Karpas-422 (cell line): Measurements from ENCODE around the gene GRIA4. TPM values are rescaled to one million over a fixed set of nuclear protein-coding genes. Genes with fewer than 3 reads are reported as not detected.
A peak's percentile ranks its signal among the peaks of the same experiment; 100 is the strongest.

ENCODE experiments used
- DNase-seq: peaks from one replicate; pipeline ENCODE4 v3.0.0-alpha.2; 2015
- H2AFZ ChIP-seq: fragments of 200-600 bp; sonication (generic); 2 replicates; pipeline ENCODE4 v1.6.1; 2014; ENCODE audit warnings: antibody characterized with exemption, low read length, mixed read lengths
- H3K27ac ChIP-seq: fragments of 200-600 bp; sonication (generic); 2 replicates; pipeline ENCODE4 v1.5.1; 2014; ENCODE audit warnings: mild to moderate bottlenecking, low read length, moderate library complexity
- H3K27me3 ChIP-seq: fragments of 200-600 bp; sonication (generic); 2 replicates; pipeline ENCODE4 v1.6.1; 2014; ENCODE audit warnings: low read length, mixed read lengths
- H3K36me3 ChIP-seq: fragments of 200-600 bp; sonication (generic); 2 replicates; pipeline ENCODE4 v1.6.1; 2014; ENCODE audit warnings: low read length, mixed read lengths; ENCODE audit not compliant: insufficient read depth
- H3K4me1 ChIP-seq: fragments of 200-600 bp; sonication (generic); 2 replicates; pipeline ENCODE4 v1.6.1; 2014; ENCODE audit warnings: mild to moderate bottlenecking, low read length, mixed read lengths
- H3K4me2 ChIP-seq: fragments of 200-600 bp; sonication (generic); 2 replicates; pipeline ENCODE4 v1.6.1; 2014; ENCODE audit warnings: low read length, low read depth, mild to moderate bottlenecking; ENCODE audit not compliant: poor library complexity, severe bottlenecking
- H3K4me3 ChIP-seq: fragments of 200-600 bp; sonication (generic); 2 replicates; pipeline ENCODE4 v1.5.1; 2014; ENCODE audit warnings: mild to moderate bottlenecking, antibody characterized with exemption, low read length, mixed read lengths
- H3K79me2 ChIP-seq: fragments of 200-600 bp; sonication (generic); 2 replicates; pipeline ENCODE4 v1.6.1; 2014; ENCODE audit warnings: mild to moderate bottlenecking, low read length, mixed read lengths
- H3K9ac ChIP-seq: fragments of 200-600 bp; sonication (generic); 2 replicates; pipeline ENCODE4 v1.6.0; 2014; ENCODE audit warnings: low read length
- H3K9me2 ChIP-seq: fragments of 200-600 bp; sonication (generic), shearing (Covaris generic); replicated peaks from 2 replicates; pipeline ENCODE4 v1.6.0; 2014; ENCODE audit warnings: mild to moderate bottlenecking, low read length, moderate library complexity; ENCODE audit not compliant: insufficient read depth
- H3K9me3 ChIP-seq: fragments of 300-700, 200-600 bp; sonication (generic); 2 replicates; pipeline ENCODE4 v1.6.1; 2014; ENCODE audit warnings: low read length, mixed read lengths
- H4K20me1 ChIP-seq: fragments of 200-600 bp; sonication (generic); 2 replicates; pipeline ENCODE4 v1.6.1; 2014; ENCODE audit warnings: mild to moderate bottlenecking, antibody characterized with exemption, low read length, low read depth; ENCODE audit not compliant: insufficient read depth
- total RNA-seq: library from RNA; depleted of rRNA; stranded (reverse); fragments of >200 nt; shearing (Covaris generic); gene quantifications from 2 replicates; pipeline ENCODE4 v1.2.3, GENCODE V29; 2014; ENCODE audit warnings: low replicate concordance

Gene GRIA4
- total RNA-seq, 1 experiment from 2014 or later: 0.19 TPM

DNA sequence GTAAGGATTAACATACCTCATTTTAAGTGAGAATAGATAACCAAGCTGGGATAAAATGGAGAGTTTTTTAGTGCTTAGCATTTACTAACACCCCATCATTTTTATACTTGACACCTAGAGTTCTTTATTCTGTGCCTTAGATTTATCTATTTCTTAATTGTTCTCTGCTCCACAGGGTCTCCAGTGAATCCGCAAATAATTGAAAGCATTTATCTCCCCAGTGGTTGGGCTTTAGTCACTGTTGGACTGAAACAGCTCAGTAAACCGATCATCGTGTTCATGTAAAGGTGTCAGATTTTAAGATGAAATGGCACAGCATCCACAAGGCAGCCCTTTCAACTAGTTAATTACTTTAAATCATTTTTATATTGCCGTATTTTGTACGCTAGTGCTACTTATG, 17.8 kb upstream of the GRIA4 start:
- no peak overlapping the region for H2AFZ ChIP-seq

DNA sequence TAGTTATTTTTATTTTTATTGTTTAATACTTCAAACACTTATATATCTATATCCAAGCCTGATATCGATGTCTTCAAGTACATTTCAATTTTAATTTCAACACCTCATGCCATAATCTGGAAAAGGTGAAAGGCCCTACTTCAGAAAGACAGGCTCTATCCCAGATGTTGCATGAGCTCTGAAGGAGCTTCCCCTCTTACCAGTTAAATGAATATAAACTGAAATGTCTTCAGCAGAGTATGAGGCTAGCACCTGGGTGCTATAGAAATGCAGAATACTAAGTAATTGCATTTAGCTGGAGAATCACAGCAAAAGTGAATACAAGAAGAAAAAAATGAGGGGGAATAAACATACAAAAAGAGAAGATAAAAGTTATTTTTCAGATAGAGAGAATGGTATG, 11.5 kb upstream of the GRIA4 start:
- Histone ChIP-seq H3K4me3 (no peak overlapping the region), H2AFZ (no peak overlapping the region), H3K9me3 (no peaks in the 10 kb centered on the region), H3K27me3 (no peaks in the 10 kb centered on the region), H3K9ac (no peak overlapping the region), H3K4me1 (no peaks in the 10 kb centered on the region), H4K20me1 (no peaks in the 10 kb centered on the region), H3K9me2 (no peaks in the 10 kb centered on the region), H3K36me3 (no peaks in the 10 kb centered on the region), H3K4me2 (no peak overlapping the region), H3K79me2 (no peaks in the 10 kb centered on the region), H3K27ac (no peak overlapping the region)
- no peak for DNase-seq

More for the DNA sequence above, 17.8 kb upstream of the GRIA4 start:
- Histone ChIP-seq H3K4me2 (no peak overlapping the region), H3K79me2 (no peaks in the 10 kb centered on the region), H3K27me3 (no peaks in the 10 kb centered on the region), H3K9me3 (no peaks in the 10 kb centered on the region), H3K36me3 (no peaks in the 10 kb centered on the region), H3K9ac (no peak overlapping the region), H3K27ac (no peak overlapping the region), H3K4me3 (no peak overlapping the region), H3K4me1 (no peaks in the 10 kb centered on the region), H3K9me2 (no peaks in the 10 kb centered on the region; the same call in 1 of the 2 replicates), H4K20me1 (no peaks in the 10 kb centered on the region)
- DNase-seq: no peak

DNA sequence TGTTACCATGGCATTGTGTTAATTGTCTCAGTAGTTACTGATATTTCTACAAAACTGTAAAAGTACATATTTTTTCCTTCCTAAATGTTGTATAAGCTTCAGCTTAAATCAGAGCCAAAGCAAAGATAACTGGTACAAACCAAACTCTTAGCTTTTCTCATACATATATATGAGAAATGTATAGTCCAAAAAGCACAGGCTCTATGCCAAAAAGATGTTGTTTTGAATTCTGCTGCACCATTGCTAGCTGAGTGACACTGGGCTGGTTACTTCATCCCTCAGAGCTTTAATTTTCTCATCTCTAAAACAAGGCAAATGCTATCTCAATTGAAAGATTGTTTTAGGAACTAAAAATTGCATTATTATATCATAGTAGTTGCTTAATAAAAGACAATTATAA, 6.7 kb upstream of the GRIA4 start:
- no peak overlapping the region for H3K4me3 ChIP-seq
- DNase-seq: no peak

DNA sequence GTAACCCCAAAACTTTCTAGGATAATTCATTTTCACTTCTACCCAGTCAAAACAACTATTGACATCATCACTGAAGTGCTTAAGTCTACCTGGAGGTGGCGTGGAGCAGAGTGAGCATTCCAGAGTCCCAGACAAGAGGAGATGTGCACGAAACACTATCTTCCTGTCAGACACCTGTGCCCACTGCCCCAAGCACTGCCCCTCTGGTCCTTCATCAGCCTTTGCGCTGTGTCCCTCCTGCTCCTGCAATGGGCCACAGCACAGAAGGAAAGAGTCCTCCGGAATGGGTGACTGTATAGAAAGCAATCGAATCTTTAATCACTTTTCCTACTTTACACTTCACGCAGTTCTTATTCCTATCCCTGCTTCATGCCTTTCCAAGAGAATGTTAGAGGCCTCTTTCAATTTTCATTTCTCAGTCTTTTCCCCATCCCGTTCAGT, 512 bp upstream of the GRIA4 start:
- H3K9me2 ChIP-seq: no peaks in the 10 kb centered on the region
- H2AFZ ChIP-seq: no peak overlapping the region
- no peaks in the 10 kb centered on the region for H3K79me2 ChIP-seq
- no peaks in the 10 kb centered on the region for H3K27me3 ChIP-seq
- no peaks in the 10 kb centered on the region for H3K4me1 ChIP-seq
- H4K20me1 ChIP-seq: no peaks in the 10 kb centered on the region
- no peak overlapping the region for H3K9ac ChIP-seq
- DNase-seq: peak; percentile 70
- no peak overlapping the region for H3K4me3 ChIP-seq
- H3K4me2 ChIP-seq: no peak overlapping the region
- no peaks in the 10 kb centered on the region for H3K9me3 ChIP-seq
- no peaks in the 10 kb centered on the region for H3K36me3 ChIP-seq
- no peak overlapping the region for H3K27ac ChIP-seq

More for the DNA sequence above, 6.7 kb upstream of the GRIA4 start:
- H3K4me1 ChIP-seq: no peaks in the 10 kb centered on the region
- H3K27me3 ChIP-seq: no peaks in the 10 kb centered on the region
- no peaks in the 10 kb centered on the region for H3K36me3 ChIP-seq
- no peaks in the 10 kb centered on the region for H3K9me2 ChIP-seq
- no peaks in the 10 kb centered on the region for H4K20me1 ChIP-seq
- H3K79me2 ChIP-seq: no peaks in the 10 kb centered on the region
- no peak overlapping the region for H3K27ac ChIP-seq
- no peaks in the 10 kb centered on the region for H3K9me3 ChIP-seq
- no peak overlapping the region for H3K9ac ChIP-seq
- no peak overlapping the region for H3K4me2 ChIP-seq
- H2AFZ ChIP-seq: no peak overlapping the region

DNA sequence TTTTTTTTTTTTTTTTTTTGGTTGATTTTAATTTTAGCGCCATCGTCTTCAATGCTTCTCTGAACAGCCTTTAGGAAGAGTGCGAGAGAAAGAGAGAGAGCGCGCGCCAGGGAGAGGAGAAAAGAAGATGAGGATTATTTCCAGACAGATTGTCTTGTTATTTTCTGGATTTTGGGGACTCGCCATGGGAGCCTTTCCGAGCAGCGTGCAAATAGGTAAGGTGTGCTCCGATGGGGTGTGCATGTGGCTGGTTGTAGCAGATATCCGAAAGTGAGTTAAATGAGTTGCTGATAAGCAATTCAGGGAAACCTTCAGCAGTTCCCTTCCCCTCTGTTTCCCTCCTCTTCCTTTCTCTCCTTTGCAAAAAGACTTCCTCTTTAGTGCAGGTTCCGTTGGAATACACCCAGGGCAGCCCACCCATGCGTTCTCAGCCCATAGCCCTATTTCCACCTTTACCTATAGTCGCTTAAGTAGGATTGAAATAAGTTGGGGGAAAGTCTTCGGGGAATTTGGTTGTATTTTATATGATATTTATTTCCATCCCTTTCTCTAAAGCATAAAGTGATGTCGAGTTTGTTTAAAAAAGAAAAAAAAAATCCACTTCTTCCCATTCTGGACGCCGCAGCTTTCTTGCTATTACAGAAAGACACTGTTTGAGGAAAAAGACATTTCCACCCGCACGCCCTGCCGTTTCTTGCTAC, 1.1 kb downstream of the GRIA4 start:
- Histone ChIP-seq H3K4me3 (no peak overlapping the region), H3K27ac (no peak overlapping the region), H3K4me1 (no peaks in the 10 kb centered on the region), H3K36me3 (no peaks in the 10 kb centered on the region), H3K79me2 (no peaks in the 10 kb centered on the region), H2AFZ (no peak overlapping the region), H3K4me2 (no peak overlapping the region), H3K9me2 (no peaks in the 10 kb centered on the region), H3K9me3 (no peaks in the 10 kb centered on the region), H3K9ac (no peak overlapping the region), H4K20me1 (no peaks in the 10 kb centered on the region), H3K27me3 (no peaks in the 10 kb centered on the region)
- DNase-seq: no peak

DNA sequence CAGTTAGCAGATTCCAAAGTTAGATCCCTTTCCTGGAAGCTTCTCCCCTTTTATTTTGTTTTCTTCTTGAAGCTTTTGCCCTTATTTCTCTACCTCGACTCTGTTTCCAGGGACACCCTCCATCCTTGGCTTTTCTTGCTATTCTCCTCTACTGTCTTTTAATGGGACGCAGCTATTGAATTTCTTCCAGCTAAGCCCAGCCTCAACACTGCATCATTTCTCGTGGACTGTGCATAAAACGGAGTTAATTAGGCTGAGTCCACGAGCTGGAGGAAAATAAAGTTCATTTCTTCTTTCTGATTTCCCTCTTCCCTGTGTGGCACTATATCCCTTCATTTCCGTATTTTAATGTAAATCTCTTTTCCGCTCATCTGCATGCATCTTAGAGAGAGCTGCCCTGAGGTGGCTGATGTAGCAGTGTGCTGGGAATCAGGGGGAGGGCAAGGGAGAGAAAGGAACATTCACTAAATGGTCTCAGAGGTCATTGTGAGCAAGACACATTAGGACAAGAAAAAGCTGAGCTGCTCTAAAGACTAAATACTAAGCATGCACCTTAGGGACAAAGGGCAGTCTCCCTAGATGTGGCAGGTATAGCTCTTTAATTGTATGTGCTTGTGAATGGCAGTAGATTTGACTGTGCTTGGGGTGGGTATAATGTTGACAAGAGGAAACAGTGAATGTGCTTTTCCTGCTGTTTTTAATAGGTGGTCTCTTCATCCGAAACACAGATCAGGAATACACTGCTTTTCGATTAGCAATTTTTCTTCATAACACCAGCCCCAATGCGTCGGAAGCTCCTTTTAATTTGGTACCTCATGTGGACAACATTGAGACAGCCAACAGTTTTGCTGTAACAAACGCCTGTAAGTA, 1.9 kb downstream of the GRIA4 start:
- Histone ChIP-seq H4K20me1 (no peaks in the 10 kb centered on the region), H3K4me2 (no peak overlapping the region), H3K9ac (no peak overlapping the region), H3K4me3 (no peak overlapping the region), H3K79me2 (no peaks in the 10 kb centered on the region), H3K9me3 (no peaks in the 10 kb centered on the region), H3K4me1 (no peaks in the 10 kb centered on the region), H3K27me3 (no peaks in the 10 kb centered on the region), H2AFZ (no peak overlapping the region), H3K27ac (no peak overlapping the region), H3K36me3 (no peaks in the 10 kb centered on the region), H3K9me2 (no peaks in the 10 kb centered on the region)
- no peak for DNase-seq

DNA sequence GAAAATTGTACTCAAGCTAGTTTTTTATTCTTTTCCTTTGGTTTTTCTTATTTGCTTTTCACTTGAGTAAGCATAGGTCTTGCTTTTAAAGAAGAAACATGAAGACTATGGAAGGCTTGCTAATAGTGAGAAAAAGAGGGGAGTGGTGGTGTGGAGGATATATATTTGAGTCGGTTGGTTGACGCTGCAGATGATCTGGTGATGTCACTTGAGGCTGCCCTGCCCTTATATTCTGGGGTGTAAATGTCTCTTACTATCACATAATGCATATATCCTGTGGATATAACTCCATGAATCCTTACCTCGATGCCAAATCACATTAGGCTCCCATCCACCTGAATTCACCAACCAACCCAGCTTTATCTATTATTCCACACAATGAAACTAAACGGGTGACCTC, 2.9 kb downstream of the GRIA4 start:
- no peak overlapping the region for H3K27ac ChIP-seq
- no peaks in the 10 kb centered on the region for H3K4me1 ChIP-seq
- H4K20me1 ChIP-seq: no peaks in the 10 kb centered on the region
- no peaks in the 10 kb centered on the region; the same call in 1 of the 2 replicates for H3K27me3 ChIP-seq
- H3K9ac ChIP-seq: no peak overlapping the region
- H3K9me2 ChIP-seq: no peaks in the 10 kb centered on the region
- H3K4me3 ChIP-seq: no peak overlapping the region
- DNase-seq: no peak
- H3K9me3 ChIP-seq: no peaks in the 10 kb centered on the region
- no peaks in the 10 kb centered on the region for H3K79me2 ChIP-seq
- H2AFZ ChIP-seq: no peak overlapping the region
- no peak overlapping the region for H3K4me2 ChIP-seq
- no peaks in the 10 kb centered on the region for H3K36me3 ChIP-seq

DNA sequence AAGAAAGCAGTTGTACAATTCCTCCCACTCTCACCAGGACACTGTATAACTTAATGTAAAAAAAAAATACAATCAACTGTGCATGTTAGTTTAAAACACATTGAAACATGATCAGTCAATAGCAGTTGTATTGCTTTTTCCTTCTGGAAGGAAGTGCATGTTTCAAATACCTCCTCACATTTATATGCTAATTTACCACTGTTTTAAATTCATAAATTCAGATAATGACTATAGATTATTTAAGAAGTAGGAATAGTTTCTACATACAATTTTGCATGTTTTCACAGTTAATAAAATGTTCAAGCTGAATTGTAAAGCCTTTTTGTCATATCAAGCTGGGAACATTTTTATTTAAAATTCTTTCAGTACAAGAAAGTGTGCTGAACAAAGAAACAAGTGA, 3.3 kb downstream of the GRIA4 start:
- no peak for DNase-seq
- no peaks in the 10 kb centered on the region for H3K9me3 ChIP-seq
- no peak overlapping the region for H2AFZ ChIP-seq
- H3K36me3 ChIP-seq: no peaks in the 10 kb centered on the region
- no peak overlapping the region for H3K4me2 ChIP-seq
- no peaks in the 10 kb centered on the region for H3K4me1 ChIP-seq
- H3K27me3 ChIP-seq: no peaks in the 10 kb centered on the region; the same call in 1 of the 2 replicates
- H3K27ac ChIP-seq: no peak overlapping the region
- no peak overlapping the region for H3K9ac ChIP-seq
- no peaks in the 10 kb centered on the region for H3K9me2 ChIP-seq
- no peaks in the 10 kb centered on the region for H3K79me2 ChIP-seq
- H3K4me3 ChIP-seq: no peak overlapping the region
- no peaks in the 10 kb centered on the region for H4K20me1 ChIP-seq
